Lung (tissue), 12 donors: ENCODE measurements around the gene TP53RK. TPM values are rescaled to one million over a fixed set of nuclear protein-coding genes. Genes with fewer than 3 reads are reported as not detected.

Experiments used
- ATAC-seq: fragments of 200-7000 bp; cut with Tn5 transposase; one replicate; pipeline ENCODE4 v1.9.1; 2020; ENCODE audit warnings: moderate number of reproducible peaks; ENCODE audit not compliant: insufficient read depth, low FRiP score
- DNase-seq, 3 donors: peaks; one replicate each; pipeline ENCODE4 v3.0.0-alpha.2; 2013 to 2017
- H3K27ac ChIP-seq, 2 donors: one replicate each; pipeline ENCODE4 v1.5.1; 2013; ENCODE audit warnings: mild to moderate bottlenecking in 2 of 2, moderate library complexity in 2 of 2, control low read depth in 1 of 2, inconsistent platforms in 1 of 2, low read depth in 1 of 2, low read length in 1 of 2
- H3K27me3 ChIP-seq, 3 donors: one replicate each; pipeline ENCODE4 v1.5.1; 2013; ENCODE audit warnings: low read length in 2 of 3; ENCODE audit not compliant: control insufficient read depth in 3 of 3, insufficient read depth in 3 of 3
- H3K36me3 ChIP-seq, 4 donors: one replicate each; pipeline ENCODE4 v1.5.1; 2013; ENCODE audit warnings: low read length in 4 of 4, mild to moderate bottlenecking in 1 of 4, moderate library complexity in 1 of 4; ENCODE audit not compliant: control insufficient read depth in 4 of 4, insufficient read depth in 4 of 4
- H3K4me1 ChIP-seq, 5 donors: one replicate each; pipeline ENCODE4 v1.5.1; 2013; ENCODE audit warnings: low read length in 5 of 5, mild to moderate bottlenecking in 2 of 5, moderate library complexity in 1 of 5; ENCODE audit not compliant: control insufficient read depth in 5 of 5, insufficient read depth in 5 of 5
- H3K4me3 ChIP-seq: one replicate; pipeline ENCODE4 v1.5.1; 2013; ENCODE audit warnings: mild to moderate bottlenecking, control low read depth, moderate library complexity
- H3K9ac ChIP-seq, 2 donors: one replicate each; pipeline ENCODE4 v1.5.1; 2013; ENCODE audit warnings: low read length in 2 of 2, control low read depth in 1 of 2; ENCODE audit not compliant: insufficient read depth in 1 of 2
- H3K9me3 ChIP-seq, 4 donors: one replicate each; pipeline ENCODE4 v1.5.1; 2013; ENCODE audit warnings: low read length in 3 of 4, mild to moderate bottlenecking in 1 of 4, moderate library complexity in 1 of 4; ENCODE audit not compliant: control insufficient read depth in 4 of 4, insufficient read depth in 3 of 4
- CTCF ChIP-seq: IDR thresholded peaks from 2 replicates; pipeline ENCODE4 v1.5.1; 2012; ENCODE audit warnings: mild to moderate bottlenecking; ENCODE audit errors: control extremely low read depth, extremely low read depth
- WGBS, 2 donors: extraction: QIAGEN DNeasy Blood & Tissue Kit; methylation state at CpG; one replicate each; pipeline ENCODE4 v1.1.7; 2013; 5-methylcytosine and 5-hydroxymethylcytosine counted together
- polyA plus RNA-seq, 2 donors: library from polyadenylated mRNA; stranded (reverse); fragments of 200-250 nt; gene quantifications; one replicate each; pipeline ENCODE4 v1.2.1, GENCODE V29; 2013
- total RNA-seq, 2 donors: library from RNA; depleted of rRNA in 1 of 2; stranded (reverse); fragments of >200 nt in 1 of 2; gene quantifications; one replicate each; pipeline ENCODE4 v1.2.1, GENCODE V29; 2014 to 2021
- donor health status: control.
- donor health status: control.
- donor health status: Bipolar disorder and iron deficiency.
- donor health status: healthy.
- donor health status: DM: yes; HTN: yes; CAD: no.

The TP53RK gene
- total and polyA plus RNA-seq, 4 donors = 11.6 to 15.7 (median 12.5) TPM

- H3K36me3 ChIP-seq = peaks cover 0 to 4% (median 0%) of the 10 kb centered on the region in 4 donors
- WGBS, 2 donors = 62 to 73% methylated on average over 3 of the region's 3 CpGs
- ATAC-seq (no peak), DNase-seq (no peak)
- H3K9ac ChIP-seq = no peak overlapping the region
- no peak overlapping the region for H3K27ac ChIP-seq
- no peaks in the 10 kb centered on the region for H3K27me3 ChIP-seq
- H3K4me1 ChIP-seq = peaks cover 0 to 5% (median 0%) of the 10 kb centered on the region in 5 donors
- H3K9me3 ChIP-seq = peaks cover 0 to 11% (median 5%) of the 10 kb centered on the region in 4 donors
- no peak overlapping the region for H3K4me3 ChIP-seq
- TF ChIP-seq CTCF = no peak
Observed at GRCh38 chr20:46670585-46671584, 18.4 kb downstream of the TP53RK start.

DNA sequence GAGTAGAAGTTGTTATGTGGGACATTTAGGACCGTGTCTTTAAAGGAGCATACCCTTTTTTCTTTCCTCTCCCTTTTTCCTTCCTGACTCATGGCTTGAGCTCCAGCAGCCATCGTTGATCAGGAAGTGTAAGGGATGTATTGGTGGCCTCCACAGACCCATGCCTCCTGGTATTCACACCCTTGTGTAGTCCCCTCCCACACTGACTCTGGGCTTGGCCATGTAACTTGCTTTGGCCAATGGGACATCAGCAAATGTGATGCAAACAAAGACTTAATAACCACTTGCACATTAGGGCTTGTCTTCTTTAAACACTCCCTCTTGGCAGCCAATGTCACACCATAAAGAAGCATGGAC is 19.0 kb downstream of the TP53RK start:
- 73 to 79% methylated on average over 2 of the region's 2 CpGs for WGBS, 2 donors
- Histone ChIP-seq H3K36me3 (peaks cover 0 to 6% (median 0%) of the 10 kb centered on the region in 4 donors), H3K27ac (no peak overlapping the region), H3K4me1 (peaks cover 0 to 5% (median 0%) of the 10 kb centered on the region in 5 donors), H3K9me3 (peaks cover 0 to 11% (median 5%) of the 10 kb centered on the region in 4 donors), H3K4me3 (no peak overlapping the region), H3K9ac (no peak overlapping the region), H3K27me3 (no peaks in the 10 kb centered on the region)
- ATAC-seq (no peak), DNase-seq (no peak)
- TF ChIP-seq CTCF = no peak

GRCh38 chr20:46666818-46667515 is 22.3 kb downstream of the TP53RK start:
- TF ChIP-seq CTCF = no peak
- no peak overlapping the region for H3K9ac ChIP-seq
- ATAC-seq (no peak), DNase-seq (no peak)
- peaks cover 0 to 10% (median 2%) of the 10 kb centered on the region in 4 donors for H3K9me3 ChIP-seq
- peaks cover 0 to 6% (median 0%) of the 10 kb centered on the region in 4 donors for H3K36me3 ChIP-seq
- no peak overlapping the region for H3K4me3 ChIP-seq
- H3K27ac ChIP-seq = no peak overlapping the region
- no peaks in the 10 kb centered on the region for H3K27me3 ChIP-seq
- 72 to 76% methylated on average over 6 of the region's 6 CpGs for WGBS, 2 donors
- peaks cover 0 to 5% (median 0%) of the 10 kb centered on the region in 5 donors for H3K4me1 ChIP-seq
